ELR (cell line): ENCODE results near the gene KIF21A.

Experiments used
- DNase-seq: peaks from one replicate; pipeline ENCODE4 v3.0.0-alpha.2; 2015; ENCODE audit warnings: low read depth

KIF21A gene

DNA sequence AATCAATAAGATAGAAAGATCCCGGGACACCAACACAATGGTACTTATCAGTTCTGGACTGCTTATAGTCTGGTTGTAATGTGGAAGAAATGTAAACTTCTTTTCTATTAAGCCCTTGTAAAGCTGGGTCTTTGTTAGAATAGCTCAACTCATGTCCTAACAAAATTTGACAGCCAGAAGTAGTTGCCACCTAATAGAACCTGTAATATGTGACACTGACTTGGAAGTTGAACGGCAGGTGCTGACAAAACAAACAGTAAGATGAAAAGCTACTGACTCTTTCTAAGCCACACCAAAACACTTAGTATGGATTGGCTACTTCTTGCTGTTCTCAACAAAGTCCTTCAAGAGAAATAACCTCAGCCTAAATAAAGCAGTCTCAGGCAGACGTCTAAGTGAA, 56.6 kb downstream of the KIF21A start:
- DNase-seq, result no peak

DNA sequence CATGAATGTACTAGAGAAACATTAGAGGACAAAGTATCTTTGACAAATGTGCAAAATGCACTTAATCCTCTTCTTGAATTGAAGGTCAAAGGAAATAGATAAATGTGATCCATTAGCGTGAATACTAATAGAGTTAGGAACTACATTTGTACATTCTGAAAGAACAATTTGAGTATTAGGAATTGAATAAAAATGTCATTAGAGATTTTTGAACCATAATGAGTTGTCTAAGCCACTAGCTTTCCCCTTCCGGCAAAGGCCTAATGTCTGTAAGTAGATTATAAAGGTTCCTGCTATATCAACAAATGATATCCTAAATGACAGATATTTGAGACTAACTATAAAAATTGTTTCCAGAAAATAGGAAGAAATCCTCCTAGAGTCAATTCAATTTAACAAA, 59.8 kb downstream of the KIF21A start:
- DNase-seq, result no peak

DNA sequence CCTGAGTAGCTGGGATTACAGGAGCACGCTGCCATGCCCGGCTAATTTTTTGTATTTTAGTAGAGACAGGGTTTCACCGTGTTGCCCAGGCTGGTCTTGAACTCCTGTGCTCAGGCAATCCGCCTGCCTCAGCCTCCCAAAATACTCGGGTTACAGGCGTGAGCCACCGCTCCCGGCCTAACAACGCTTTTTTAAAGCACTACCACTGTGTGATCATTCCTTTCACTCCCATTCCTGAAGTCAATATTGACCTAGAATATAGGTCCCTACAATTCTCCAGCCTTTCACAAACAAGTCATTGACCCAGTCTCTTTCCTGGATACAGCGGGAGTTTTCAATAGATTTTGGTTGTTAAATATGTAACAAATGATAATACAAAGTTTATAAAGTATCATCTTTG, 62.8 kb downstream of the KIF21A start:
- no peak for DNase-seq

DNA sequence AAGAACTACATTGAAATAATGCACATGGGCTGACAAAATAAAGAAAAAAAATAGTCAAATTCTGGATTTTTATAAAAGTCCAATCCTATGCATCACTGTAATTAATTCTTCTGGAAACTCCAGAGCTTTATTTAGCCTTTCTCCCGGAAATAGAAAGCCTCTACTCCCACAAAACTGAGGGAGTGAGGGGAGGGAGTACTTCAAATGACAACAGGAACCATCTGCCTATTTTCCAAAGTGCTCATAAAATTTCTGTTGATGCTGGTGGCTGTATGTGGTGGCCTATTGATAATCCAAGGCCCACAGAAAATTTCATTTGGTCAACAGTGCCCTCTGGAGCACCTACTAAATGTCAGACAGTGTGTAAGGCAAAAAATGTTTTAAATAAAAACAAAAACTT, 64.6 kb downstream of the KIF21A start:
- DNase-seq, result no peak

DNA sequence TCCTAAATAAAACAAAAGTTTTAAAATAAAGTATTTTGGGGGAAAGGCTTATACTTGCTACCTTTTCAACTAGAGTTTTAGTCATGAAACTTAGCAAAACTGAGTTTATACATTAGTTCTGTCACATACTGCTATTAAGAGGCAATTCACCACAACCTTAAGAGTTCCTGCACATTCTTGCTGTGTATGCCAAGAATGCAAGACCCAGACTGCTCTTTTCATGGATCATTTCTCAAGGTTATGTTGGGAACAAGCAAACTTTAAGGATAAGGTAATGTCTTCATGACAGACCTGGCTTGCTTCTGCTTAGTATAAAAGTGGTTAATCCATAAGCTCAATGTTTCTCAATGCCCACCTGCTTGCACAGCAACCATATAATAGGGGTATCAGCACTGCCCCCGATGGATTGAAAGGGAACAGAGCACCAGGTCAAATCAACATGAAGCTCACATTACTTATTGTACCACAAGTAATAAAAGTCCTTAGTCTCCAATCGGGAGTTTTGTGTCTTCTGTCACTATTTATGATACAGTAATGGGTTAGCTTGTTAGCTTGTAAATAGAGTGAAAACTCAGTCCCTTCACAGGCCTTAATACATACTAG, 67.6 kb downstream of the KIF21A start:
- peak; percentile 14 for DNase-seq

GRCh38 chr12:39372929-39373328, 70.0 kb downstream of the KIF21A start:
- DNase-seq, result peak; percentile 44

- no peak for DNase-seq
Observed at GRCh38 chr12:39372204-39372925, 70.6 kb downstream of the KIF21A start.

DNA sequence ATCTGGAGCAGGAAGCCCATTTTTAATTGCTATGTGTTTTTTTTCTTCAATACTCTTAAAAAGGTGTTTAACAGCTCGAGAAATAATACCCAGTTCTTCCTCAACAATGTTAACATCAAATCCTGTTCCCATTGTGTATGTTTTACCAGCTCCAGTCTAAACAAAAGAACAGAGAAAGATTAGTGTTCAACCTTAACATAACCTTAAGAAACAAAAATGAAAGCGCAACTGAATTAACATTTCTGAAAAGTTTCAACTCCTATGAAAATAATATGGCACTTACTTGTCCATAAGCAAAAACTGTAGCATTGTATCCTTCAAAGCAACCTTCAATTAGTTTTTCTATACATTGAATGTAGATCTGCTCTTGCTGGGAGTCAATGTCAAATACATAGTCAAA, 73.2 kb downstream of the KIF21A start:
- DNase-seq, result no peak

GRCh38 chr12:39368891-39369290, 74.0 kb downstream of the KIF21A start:
- DNase-seq, result peak; percentile 11

DNA sequence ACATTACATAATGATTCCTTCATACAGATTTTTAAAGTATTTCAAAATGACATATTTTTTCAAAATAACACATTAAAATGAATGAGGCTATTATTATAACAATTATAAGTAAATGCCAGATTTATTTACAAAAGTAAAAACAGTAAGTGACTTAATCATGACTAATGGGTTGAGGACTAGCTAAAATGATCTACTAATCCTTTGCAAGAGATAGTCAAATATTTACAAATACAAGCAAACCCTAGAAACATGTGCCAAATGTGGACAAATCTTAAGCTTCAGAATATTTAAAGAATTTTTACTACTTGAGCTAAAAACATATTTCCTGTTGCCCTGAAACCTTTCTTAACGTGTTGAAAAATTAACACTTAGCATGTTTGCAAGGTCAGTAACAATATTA, 74.8 kb downstream of the KIF21A start:
- DNase-seq, result peak; percentile 36

DNA sequence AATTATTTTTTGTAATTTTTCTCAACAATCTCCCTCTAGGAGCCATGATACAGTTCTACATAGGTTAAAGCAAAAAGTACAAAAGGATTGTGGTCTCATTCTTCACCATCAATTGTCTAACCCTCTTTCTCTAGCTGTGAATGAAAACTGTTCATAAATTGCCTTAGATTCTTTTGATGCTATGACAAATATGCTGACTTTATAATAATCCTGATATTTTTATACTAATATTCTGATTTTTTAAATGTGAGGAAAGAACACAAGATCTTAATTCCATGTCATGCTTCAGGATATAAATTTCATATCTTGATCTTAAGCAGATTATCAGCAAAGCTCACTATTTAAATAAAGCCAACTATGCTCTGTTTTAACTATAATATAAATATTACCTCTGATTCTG, 75.4 kb downstream of the KIF21A start:
- no peak for DNase-seq

DNA sequence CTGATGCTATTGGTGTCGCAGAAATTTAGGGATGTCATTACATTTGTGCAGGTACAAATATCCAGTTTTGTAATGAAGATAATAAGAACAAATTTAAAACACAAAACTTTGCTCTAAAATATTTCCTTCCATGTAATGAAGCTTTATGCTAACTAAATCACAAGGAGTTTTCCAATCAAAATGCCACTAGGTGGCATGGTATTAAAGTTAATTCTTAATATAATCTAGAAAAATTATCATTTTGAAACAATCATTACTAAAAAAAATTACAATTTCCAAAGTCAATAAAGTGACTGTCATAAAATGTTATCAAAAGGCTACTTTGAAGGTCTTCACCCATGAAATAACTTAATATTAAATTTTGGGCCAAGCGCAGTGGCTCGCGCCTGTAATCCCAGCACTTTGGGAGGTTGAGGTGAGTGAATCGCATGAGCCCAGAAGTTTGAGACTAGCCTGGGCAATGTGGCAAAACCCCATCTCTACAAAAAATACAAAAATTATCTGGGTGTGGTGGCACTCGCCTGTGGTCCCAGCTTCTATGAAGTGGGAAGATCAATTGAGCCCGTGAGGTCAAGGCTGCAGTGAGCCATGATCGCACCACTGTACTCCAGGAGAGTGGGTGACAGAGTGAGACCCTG, 77.4 kb downstream of the KIF21A start:
- DNase-seq, result peak; percentile 17

GRCh38 chr12:39364196-39364595, 78.7 kb downstream of the KIF21A start:
- DNase-seq, result no peak

DNA sequence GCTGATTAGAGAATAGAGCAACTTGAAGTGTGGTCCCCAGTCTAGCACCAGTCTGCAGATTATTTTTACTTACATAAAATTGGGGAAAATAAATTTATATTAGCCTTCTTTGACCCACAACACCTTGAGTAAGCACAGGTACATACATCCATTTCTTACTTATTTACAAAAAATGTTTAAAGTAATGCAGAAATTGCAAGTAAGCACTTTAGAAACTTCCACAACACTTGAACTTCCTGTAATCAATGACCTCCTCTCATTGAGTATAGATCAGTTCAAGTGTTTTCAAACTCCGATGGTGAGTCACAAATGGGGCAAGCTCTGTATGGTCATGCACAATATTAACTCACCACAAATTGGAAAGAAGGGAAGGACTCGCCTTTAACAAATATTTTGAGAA, 83.3 kb downstream of the KIF21A start:
- DNase-seq, result no peak

DNA sequence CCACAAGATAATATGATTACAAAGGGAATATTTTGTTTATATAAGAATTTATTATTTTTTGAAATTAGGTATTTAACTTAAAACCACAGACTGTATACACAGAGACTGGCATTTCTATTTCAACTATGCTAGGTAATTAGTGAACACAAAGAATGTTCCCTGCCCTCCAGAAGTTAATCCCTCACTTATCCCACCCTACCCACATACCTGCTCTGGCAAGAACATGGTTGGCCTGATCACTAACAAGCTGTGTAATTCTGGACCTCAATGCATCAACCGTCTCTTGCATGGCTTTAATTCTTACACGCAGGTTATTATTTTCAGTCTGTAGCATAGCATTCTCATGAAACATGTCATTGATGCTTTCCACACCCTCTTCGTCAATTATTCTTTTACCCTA, 85.9 kb downstream of the KIF21A start:
- no peak for DNase-seq

DNA sequence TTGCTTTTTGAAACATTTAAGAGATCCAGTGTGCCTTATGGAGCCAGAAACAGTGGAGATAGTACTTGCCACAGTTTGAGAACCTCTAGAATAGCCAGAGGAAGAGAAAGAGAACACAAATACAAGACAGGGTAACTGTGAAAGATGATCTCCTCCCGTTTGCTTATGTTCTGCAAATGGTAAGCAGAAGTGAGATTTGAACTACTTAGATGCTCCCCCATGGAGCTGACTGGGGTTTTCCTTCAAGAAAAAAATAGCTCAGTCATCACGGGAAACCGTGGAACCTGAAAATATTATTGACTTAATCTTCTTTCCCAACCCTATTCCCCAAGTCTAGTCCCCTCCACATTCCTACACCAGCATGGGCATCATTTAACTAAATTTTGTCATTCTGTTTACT, 87.1 kb downstream of the KIF21A start:
- no peak for DNase-seq

DNA sequence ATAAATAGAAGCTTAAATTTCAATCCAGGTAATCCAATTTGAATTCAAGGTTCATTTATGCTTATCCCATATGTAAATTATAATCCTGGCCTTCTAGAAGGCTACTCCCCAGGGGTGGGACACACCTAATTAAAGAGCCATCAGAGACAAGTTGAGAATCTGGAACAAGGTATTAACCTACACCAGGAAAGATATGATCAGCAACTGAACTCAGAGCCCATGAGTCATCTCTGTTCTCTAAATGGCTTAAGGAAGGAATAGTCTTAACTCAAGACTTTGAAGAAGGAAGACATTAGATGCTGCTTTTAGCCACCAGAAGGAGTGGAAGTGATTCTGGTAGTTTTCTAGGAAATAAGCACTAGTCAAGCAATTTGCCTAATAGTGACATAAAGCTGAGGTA, 88.0 kb downstream of the KIF21A start:
- peak; percentile 8 for DNase-seq

- no peak for DNase-seq
Observed at GRCh38 chr12:39352471-39353017, 90.4 kb downstream of the KIF21A start.

- DNase-seq, result no peak
Observed at GRCh38 chr12:39351153-39351552, 91.8 kb downstream of the KIF21A start.

DNA sequence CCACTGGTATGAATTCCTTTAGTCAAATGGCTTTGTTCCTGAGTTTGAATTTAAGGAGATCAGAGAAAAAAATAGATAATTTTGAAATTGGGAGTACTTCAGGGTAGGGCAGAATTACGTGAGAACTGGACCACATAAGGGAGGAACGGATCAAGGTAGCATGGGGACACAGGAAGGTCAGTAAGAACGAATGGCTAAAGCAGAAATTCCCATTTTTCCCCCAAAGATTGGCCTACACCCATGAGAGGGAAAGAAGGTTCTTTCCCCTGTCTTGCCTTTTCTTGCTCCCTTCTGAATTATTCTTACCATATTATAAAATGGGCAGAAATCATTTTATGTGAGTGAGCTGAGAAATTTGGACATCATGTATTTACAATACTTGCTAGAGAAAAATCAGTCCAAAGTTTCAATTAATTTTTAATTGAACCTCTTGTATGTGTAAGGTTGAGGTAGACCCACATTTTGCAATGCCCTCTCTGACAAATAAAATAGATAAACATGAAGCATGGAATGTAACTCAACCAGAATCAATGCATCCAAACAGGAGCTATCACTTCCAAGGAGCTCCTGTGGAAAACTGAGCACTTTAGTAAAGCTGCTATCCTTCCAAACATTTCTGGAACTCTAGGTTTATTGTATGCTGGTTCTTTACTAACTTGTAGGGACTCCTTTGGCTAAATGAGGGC, 93.8 kb downstream of the KIF21A start:
- DNase-seq, result no peak

DNA sequence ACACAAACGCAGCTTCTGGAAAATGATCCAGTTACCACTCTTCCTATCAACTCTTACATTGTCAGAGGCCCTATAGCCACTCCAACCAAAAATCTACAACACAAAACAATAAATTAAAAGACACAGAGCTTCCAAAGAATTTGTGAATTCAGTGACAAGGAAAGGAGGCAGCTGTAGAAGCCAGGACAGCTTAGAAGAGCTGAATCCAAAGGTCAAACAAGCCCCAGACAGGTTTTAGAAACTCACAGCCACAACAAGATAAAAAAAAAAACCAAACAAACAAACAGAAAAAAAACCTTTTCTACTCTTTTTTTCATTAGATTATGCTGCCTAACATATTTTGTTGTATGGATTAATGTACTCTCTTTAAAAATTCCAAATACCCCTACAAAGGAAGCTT, 94.4 kb downstream of the KIF21A start:
- no peak for DNase-seq

DNA sequence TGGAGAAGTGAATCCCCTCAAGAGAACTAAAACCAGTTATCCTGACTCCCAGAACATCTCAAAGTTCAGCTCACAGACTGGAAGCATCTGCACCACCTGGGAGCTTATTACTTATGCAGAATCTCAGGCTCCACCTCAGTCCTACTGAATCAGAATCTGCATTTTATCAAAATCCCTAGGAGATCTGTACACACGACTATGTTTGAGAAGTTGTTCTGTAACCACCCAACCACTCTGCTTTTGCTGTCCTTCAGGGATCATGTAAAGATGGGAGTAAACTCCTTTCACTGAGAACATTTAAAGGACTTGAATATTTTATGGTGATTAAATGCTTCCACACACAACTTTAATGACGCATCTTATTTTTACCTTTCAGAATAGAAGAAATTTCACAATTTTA, 98.0 kb downstream of the KIF21A start:
- DNase-seq, result no peak

- DNase-seq, result no peak
Observed at GRCh38 chr12:39343665-39344064, 99.3 kb downstream of the KIF21A start.
